Upper lobe of left lung (tissue), 4 donors: Measurements from ENCODE around the gene HPCAL1.
A peak's percentile ranks its signal among the peaks of the same experiment; 100 is the strongest.

Source experiments
- CTCF ChIP-seq, 6 experiments: fragments of 450-650 bp in 4 of 6; fragments of 200-600 bp in 2 of 6; sonication (generic) in 2 of 6; IDR thresholded peaks; one replicate each; pipeline ENCODE4 v1.5.1; 2016 to 2019; ENCODE audit warnings: antibody characterized with exemption in 6 of 6
- EP300 ChIP-seq, 4 donors: sonication (generic); formaldehyde crosslinking; IDR thresholded peaks; one replicate each; pipeline ENCODE4 v1.5.1; 2017; ENCODE audit warnings: antibody characterized with exemption in 4 of 4, control low read depth in 2 of 4
- POLR2A ChIP-seq, 4 donors: fragments of 450-650 bp; IDR thresholded peaks; one replicate each; pipeline ENCODE4 v1.5.1; 2016 to 2017; ENCODE audit warnings: antibody characterized with exemption in 4 of 4, mild to moderate bottlenecking in 2 of 4

- no peak for TF ChIP-seq CTCF (IDR thresholded peaks at IDR 0.05)
- TF ChIP-seq POLR2A (IDR thresholded peaks at IDR 0.05), result no peak
- peak in 2 of 4 donors; percentile 38 to 80 for TF ChIP-seq EP300 (IDR thresholded peaks at IDR 0.05)
Measured at GRCh38 chr2:10398496-10398895, 95.8 kb downstream of the HPCAL1 start.
